HG03045 (cell line): ENCODE measurements around the gene VPS8.

Source experiments
- ATAC-seq: cut with Tn5 transposase; IDR thresholded peaks from one replicate; pipeline ENCODE4 v1.9.1; 2021; ENCODE audit warnings: mild to moderate bottlenecking, moderate library complexity; ENCODE audit not compliant: unreplicated experiment

Gene VPS8, protein sequence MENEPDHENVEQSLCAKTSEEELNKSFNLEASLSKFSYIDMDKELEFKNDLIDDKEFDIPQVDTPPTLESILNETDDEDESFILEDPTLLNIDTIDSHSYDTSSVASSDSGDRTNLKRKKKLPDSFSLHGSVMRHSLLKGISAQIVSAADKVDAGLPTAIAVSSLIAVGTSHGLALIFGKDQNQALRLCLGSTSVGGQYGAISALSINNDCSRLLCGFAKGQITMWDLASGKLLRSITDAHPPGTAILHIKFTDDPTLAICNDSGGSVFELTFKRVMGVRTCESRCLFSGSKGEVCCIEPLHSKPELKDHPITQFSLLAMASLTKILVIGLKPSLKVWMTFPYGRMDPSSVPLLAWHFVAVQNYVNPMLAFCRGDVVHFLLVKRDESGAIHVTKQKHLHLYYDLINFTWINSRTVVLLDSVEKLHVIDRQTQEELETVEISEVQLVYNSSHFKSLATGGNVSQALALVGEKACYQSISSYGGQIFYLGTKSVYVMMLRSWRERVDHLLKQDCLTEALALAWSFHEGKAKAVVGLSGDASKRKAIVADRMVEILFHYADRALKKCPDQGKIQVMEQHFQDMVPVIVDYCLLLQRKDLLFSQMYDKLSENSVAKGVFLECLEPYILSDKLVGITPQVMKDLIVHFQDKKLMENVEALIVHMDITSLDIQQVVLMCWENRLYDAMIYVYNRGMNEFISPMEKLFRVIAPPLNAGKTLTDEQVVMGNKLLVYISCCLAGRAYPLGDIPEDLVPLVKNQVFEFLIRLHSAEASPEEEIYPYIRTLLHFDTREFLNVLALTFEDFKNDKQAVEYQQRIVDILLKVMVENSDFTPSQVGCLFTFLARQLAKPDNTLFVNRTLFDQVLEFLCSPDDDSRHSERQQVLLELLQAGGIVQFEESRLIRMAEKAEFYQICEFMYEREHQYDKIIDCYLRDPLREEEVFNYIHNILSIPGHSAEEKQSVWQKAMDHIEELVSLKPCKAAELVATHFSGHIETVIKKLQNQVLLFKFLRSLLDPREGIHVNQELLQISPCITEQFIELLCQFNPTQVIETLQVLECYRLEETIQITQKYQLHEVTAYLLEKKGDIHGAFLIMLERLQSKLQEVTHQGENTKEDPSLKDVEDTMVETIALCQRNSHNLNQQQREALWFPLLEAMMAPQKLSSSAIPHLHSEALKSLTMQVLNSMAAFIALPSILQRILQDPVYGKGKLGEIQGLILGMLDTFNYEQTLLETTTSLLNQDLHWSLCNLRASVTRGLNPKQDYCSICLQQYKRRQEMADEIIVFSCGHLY (N-terminal part only)

DNA sequence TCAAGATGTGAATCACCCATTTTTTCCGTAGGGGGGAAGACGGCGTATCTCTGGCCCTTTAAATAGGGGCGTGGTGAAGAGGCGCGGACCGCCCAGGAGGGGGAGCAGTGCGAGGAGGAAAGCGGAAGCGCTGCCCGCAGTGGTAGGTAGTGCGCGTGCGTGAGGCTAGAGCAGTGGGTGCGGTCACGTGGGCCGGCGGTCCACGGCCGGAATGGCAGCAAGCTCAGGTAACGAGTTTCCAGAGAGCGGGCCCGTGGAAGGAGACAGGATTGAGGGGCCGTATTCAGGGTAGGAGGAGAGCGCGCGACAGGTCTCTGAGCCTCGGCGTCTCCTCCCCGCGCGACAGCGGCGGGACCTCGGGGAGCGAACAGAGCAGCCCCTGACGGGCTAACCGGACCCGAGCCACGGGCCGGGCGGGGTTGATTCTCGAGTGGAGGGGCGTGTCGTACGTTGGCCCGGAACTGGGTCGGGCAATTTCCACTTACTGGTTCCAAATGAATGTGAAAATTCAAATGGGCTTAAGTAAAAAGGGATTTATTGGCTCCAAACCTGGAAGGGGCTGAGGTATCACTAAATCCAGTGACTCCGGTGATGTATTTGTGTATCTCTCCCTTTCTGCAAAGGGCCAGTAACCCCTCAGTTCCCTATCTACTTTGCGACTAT lies at the start of gene VPS8:
Gene VPS8 (plus strand): TSS at position 168 of the 663 bp plus-strand sequence. CDS start 12,467 bp downstream, outside the sequence.
- peak; percentile 93 for ATAC-seq

DNA sequence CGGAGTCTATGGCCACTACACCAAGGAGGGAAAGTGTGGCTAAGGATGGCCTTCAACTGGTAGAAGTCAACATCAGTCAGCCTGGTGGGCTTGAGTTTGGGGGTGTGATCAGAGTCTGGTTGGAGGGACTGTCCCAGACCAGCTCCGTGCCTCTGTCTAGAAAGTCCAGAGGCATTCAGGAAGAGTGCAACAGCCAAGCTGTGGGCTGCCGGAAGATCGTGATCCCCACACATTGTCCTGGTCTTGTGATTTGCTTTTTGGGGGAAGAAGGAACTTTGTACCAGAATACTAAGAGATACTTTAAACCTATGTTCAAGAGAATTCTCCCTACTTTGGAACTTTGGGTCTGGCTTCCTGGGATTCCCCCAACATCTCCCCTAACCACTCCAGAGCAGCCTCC lies 47.8 kb upstream of the VPS8 start:
- ATAC-seq: no peak

DNA sequence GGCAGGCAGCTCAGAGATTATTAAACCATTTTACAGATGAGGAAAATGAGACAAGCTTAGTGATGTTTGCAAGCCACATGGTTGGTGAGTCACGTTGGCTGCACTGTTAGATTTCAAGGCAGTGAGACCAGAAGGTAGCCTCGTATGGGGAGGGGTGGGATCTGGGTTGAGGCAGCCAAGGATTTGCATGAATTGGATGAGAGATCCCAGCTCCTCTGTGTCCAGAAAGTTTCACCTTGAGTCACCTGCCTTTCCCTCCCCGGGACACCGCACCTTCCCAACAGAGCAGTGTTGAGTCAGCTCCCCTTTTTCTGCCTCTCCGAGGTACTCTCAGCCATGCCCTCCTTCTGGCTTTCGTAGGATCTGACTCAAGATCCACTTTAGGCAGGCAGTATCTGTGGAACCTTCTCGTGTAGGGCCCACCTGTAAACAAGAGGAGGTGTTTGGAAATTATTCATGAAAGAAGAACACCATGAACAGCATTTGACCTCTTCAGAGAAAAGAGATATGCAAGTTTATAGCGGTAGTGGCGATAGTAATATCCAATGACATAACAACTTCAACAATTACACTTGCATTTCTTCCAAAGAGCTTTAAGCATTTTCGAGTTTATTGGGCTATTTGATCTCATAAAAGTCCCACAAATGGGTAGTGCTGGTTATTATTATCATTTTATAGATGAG lies 46.8 kb upstream of the VPS8 start:
- no peak for ATAC-seq

DNA sequence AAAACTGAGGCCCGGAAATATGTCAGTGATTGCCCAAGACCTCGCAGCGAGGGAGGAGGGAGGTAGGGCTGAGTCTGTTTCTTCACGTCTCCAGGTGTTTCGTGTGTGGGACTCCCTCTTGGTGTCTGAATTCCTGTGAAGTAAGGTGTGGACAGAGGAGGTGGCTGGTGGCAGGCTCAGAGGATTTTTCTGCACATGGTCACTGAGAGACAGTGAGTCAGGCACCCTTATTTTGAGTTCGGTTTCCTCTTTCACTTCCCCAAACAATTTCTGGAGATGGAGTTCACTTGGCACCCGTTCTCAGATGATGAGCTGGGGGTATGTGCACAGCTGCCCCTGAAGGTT lies 46.3 kb upstream of the VPS8 start:
- ATAC-seq: no peak

DNA sequence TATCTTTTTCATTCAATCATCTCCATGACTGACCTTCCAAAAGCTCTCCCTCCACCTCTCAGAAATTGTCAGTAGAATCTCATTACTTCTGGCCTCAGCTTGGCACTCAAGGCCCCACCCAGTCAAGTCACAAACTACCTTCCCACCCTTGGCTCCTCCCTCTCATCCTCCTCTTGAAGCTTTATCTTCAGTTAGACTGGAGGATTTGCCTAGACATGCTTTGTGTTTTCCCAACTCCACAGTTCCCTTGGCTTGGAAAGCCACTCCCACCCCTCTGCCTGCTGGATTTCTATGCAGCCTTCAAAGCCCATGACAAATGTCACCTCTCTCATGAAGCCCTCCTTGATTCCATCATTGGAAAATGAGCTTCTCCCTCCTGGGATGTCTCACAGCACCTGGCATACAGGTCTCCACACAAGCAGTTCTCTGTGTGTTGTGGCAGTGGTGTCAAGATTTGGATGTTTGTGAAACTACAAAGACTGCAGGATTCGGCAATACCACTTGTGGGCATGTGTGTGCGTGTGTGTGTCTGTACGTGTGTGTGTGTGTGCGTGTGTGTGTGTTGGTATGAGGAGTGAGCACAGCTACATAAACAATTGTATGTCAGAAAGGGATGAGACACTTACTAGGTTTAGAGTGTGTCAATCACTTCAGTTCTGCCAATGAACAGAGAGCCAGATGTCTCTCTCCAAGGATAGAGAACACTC lies 45.3 kb upstream of the VPS8 start:
- no peak for ATAC-seq

DNA sequence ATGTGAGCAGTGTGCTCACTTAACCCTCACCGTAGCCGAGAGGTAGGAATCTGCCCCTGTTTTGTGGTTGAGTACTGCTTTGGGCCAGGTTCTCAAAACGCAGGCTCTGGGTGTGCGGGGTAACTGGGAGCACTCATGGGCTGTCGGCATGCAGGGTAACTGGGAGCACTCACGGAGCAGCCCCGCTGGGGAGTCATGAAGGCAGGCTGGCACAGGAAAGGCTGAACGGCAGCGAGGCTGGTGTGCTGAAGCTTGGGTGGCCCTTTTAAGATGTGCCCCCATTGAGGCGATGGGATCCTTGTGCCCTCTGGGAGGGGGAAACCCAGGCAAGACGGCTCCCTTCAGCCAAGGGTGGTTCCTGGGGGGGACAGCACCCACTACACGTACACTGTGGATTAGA lies 44.6 kb upstream of the VPS8 start:
- ATAC-seq: no peak

DNA sequence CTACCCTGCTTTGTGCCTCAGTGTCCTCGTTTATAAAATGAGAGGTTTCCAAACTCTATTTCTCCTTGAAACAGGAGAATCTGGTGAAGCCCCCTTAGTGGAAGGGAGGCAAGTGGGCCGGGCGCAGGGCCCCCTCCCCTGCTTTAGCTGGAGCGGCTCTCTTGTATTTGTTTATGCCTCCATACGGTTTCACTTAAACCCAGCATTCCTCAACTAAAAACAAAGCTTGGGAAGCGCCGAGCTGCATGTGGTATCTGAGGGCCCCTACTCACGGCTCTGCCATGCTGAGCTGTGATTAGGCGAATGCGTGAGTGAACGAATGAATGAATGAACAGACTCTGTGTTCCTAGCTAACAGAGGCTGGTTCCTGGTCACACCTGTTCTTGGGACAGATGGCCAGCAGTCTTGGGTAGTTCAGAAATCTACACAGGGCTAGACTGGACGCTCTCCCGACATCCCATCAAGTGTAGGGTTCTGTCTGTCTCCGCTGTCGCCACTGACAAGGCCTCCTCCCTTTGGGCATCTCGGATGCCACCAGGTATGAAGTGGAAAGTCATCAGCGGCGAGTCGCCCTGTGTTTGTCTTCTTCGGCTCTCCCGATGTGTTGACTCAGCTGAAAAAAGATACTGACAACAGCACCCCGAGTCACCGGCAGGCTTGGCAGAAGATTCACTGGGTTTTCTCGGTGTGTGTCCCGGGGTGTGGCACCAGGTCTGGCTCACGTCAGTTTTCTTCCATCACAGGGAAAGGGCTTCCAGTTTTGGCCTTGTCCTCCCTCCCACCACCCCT lies 42.4 kb upstream of the VPS8 start:
- no peak for ATAC-seq

DNA sequence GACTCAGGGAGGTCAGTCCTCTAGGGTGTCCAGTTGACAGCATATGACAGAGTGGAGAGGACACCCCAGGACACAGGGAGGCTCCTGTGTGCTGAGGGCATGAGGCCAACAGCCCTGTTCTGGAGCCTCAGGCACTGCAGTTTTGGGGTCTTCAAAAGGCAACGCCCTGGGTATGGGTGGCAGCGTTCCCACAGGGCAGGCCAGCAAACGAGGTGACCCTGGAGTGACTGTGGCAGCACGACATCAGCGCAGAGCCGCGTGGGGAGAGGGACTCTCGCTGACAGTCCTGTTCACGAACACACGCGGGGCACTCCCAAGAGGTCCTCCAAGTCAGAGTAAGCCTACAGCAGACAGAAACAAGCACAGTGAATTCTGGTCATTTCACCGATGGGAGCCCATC lies 41.4 kb upstream of the VPS8 start:
- ATAC-seq: no peak

DNA sequence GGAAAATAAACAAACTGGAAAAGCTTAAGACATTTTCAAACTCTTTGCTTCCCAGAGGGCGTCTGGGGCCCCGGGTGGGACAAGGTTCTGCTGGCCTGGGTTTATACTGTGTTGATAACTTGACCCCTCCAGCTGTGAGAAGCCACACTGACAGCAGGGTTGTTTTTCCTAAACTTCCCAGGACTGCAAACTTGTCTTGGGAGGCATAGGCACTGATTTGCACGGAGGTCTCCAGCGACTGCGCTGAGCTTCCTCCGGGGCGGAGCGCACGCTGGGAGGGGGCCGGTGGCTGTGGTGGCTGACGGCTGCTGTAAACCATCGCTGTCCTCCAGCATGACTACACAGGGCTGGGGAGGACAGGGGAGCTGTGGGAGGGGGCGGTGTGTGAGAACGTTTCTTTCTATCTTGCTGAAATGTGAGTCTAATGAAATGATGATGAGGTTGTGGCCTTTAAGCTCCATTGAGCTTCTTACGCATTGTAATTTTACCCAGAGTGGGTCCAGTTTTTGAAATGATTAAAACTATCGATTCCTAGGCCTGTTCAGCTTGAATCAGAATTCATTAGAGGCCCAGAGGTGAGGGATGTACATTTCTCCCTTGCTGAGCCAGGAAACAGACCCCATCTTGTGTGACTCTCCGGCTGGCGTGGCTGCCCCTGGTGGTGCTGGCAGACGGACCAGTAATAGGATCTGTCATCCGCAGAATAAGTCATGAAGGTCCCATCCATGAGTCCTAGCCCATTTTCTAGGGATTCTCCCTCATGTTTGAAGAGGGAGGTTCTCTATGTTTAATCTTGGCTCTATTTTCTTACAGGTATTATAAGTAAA lies 40.5 kb upstream of the VPS8 start:
- ATAC-seq: no peak

DNA sequence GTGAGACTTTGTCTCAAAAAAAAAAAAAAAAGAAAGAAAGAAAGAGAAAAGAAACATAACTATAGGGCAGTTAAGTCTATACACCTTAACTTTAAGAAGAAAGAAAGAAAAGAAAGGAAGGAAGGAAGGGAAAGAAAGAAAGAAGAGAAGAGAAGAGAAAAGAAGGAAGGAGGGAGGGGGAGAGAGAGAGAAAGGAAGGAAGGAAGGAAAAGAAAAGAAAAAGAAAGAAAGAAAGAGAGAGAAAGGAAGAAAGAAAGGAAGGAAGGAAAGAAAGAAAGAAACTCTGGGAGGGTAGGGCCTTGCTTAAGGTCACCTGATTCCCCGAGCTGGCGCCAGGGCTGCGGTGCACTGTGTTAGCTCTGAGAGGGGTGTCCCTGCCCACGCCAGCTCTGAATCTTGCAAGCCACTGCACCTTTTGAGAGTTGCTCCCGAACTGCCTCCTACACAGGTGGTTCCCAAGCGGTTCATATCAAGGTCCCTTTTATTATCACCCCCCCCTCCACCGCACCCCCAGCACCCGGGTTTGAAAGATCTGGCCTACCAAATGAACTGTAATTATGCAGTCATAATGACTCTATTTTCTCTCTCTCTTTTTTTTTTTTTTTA lies 39.2 kb upstream of the VPS8 start:
- ATAC-seq: no peak

DNA sequence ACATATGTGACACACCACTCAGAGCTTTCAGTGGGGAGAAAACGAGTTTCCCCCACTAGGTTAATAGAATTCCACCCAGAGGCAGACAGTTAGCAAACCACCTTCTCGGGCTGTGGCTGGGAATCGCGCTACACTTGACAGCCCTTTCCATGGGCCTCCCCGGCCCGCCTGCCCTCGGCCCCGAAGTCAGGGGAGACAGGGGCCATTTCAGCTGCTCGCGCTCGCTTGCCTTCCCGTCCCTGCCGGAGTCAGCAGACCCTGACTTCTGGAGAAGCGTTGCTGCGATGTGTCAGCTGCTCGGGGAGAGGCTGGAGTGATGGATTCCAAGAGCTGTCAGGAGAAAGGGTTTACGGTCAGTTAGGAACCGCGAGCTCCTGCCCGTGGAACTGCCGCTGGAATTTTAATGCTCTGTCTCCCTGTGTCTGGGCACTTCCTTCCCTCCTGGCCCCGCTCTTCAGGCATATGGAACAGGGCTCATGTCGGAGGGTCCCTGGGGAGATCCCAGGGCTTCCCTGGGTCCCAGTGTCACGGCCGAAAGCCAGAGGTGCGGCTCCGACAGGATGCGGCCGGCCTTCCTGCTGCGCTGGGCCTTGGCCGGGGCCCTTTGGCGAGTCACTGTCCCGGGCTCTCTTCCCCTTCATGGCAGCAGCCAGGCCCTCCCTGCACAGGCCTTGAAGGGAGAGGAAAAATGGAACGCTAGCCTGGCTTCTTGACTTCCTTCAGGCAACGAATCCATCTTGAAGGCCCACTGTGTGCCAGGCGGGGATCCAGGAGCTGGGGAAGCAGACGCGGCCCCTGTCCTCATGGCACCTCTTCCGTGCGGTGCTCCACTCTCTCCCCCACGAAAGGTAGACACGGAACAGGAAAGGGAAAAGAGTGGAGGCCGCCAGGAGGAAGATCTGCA lies 38.4 kb upstream of the VPS8 start:
- no peak for ATAC-seq

DNA sequence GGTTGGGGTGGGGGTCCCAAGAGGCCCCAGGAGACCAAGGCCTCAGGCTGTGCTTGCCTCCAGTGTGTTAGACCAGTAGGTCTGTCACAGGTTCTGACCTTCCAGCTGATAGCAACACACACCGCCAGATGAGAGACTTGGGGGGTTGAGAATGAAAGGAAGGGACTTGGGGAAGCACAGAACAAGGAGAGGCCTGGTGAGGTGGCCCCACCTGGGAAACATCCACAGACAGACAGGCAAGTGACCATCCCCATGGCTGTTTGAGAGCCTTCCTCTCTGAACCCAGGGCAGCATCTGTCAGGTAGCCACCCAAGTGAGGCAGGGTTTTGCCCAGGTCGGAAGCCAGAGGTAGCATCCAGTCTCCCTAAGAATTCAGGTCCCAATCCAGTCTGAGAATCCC lies 35.0 kb upstream of the VPS8 start:
- ATAC-seq: no peak

DNA sequence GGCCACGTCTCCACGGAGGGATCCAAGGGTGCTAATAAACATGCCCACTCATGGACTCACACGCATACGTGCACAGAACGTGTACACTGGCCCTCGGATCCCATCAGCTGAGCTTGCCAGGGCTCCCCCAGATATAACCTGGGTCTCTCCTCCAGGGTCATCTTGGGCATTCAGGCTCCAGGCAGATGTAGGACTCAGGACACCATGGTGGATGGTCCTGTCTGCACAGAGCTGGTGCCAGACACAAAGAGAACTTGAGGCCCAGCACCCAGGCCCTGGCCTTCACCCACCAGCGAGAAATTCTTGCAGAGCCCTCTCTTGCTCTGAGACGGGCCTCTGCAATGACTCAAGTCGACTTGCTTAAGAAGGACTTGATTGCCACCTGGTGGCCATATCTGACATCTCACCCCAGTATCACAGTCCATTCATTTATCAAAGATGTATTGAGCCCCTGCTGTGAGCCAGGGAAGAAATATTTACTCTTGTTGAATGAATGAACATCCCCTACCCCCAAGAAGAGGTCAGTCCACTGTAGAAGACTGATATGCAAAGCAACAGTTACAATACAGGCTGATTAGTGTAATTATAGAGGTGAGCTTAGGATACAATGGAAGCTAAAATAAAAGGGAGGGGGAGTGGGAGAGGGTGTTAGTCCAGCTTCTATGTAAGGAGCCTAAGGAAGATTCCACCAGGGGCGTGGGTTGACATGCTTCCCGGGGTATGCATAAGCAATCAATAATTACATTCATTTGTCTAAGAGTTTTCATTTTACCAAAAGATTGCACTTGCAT lies 34.2 kb upstream of the VPS8 start:
- ATAC-seq: peak; percentile 72

DNA sequence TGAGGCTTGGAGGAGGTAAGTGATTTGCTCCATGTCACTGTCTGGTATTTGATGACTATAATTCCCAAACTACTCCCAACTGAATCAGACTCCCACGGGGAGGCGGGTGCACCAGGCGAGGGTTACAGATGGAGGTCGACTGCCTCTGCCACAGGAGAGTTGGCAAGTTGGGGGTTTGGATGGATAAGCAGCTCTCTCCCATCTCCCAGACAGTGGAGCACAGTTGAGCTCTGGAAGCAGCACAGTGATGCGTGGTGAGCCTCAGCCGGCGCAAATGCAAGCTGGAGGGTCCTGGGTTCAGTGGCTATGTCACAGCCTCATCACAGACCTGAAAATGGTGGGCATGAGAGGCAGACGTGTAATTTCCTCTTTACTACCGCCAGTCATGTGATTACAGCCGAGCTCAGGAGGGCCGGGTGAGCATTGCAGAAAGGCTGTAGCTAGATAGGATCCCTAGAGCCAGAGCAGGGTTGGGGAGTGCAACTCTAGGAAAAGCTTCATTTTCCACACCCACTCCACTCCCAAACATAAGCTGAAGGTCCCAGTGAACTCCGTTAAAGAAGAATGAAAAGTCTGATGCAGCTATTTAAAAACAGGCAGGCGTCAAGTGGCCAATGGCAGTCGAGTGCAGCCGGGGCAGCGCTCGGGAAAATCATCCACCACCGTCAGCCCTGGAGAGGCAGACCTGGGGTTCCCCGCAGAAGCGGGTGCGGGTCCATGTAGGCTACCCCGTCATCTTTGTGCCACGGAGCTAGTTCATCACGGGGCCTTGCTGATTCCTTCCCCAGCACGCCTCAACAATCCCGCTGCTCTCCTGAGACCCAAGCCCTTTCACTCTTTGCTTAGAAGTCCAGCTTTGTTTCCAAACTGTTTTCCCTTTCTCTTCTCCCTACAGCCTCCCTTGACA lies 33.3 kb upstream of the VPS8 start:
- no peak for ATAC-seq
